Measurements from ENCODE around the gene CYP4F8.

Gene CYP4F8

GRCh38 chr19:15616183-15616582, 1.2 kb downstream of the CYP4F8 start:
- no peak for DNase-seq (ENCODE audit: low spot score)

GRCh38 chr19:15616627-15617270, 1.7 kb downstream of the CYP4F8 start:
- DNase-seq (ENCODE audit: low spot score): no peak

DNA sequence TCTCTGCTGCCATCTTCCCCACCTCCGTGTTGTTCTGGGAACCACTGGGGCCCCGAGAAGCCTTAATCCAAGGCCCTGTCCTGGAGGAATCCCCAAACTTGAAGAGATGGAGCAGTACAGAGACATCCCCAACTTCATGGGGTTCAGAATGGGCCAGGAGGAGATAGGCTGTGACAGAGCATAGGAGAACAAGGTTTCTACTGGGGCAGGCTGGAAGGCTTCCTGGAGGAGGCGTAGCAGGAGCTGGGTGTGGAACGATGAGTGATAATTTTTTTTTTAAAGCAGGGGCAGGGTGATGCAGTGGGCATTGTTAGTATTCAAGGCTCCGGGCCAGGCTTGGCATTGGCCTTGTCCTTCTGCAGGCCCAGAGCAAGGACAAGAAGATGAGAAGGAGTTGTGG, 3.3 kb downstream of the CYP4F8 start:
- no peak for DNase-seq (ENCODE audit: low spot score)

- no peak for DNase-seq (ENCODE audit: low spot score)
These were observed 6.8 kb downstream of the CYP4F8 start for GRCh38 chr19:15621801-15622200.

DNA sequence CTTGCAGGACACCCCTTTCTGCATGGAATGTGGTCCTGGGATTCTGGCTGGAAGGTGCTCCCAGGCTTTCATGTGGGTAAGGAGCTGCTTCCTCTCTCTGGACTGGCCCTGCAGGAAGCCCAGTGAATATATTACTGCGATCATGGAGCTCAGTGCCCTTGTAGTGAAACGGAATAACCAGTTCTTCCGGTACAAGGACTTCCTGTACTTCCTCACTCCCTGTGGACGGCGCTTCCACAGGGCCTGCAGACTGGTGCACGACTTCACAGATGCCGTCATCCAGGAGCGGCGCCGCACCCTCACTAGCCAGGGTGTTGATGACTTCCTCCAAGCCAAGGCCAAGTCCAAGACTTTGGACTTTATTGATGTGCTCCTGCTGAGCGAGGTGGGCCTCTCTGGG, 8.0 kb downstream of the CYP4F8 start:
- no peak for DNase-seq (ENCODE audit: low spot score)

DNA sequence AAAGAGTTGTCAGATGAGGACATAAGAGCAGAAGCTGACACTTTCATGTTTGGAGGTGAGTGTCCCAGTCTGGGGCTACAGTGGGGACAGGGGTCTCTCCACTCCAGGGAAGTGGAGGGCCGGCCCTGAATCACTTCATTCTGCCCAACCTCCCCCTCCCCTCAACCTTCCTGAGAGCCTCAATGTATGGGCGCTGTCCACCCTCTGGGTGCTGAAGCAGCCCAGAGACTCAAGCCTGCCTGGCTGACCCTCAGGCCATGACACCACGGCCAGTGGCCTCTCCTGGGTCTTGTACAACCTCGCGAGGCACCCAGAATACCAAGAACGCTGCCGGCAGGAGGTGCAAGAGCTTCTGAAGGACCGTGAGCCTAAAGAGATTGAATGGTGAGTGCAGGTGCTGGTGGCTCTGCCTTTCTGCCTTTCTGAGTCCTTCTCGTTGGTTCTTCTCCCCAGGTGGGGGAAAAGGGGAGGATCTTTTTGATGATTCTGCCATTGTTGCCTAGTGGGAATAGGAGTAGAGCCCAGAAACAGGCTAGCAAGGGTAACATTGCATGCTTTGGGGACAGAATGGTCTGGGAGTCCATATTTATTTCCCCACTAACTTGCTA, 8.8 kb downstream of the CYP4F8 start:
- no peak for DNase-seq (ENCODE audit: low spot score)

GRCh38 chr19:15628236-15629002, 13.4 kb downstream of the CYP4F8 start:
- DNase-seq (ENCODE audit: low spot score): no peak

DNA sequence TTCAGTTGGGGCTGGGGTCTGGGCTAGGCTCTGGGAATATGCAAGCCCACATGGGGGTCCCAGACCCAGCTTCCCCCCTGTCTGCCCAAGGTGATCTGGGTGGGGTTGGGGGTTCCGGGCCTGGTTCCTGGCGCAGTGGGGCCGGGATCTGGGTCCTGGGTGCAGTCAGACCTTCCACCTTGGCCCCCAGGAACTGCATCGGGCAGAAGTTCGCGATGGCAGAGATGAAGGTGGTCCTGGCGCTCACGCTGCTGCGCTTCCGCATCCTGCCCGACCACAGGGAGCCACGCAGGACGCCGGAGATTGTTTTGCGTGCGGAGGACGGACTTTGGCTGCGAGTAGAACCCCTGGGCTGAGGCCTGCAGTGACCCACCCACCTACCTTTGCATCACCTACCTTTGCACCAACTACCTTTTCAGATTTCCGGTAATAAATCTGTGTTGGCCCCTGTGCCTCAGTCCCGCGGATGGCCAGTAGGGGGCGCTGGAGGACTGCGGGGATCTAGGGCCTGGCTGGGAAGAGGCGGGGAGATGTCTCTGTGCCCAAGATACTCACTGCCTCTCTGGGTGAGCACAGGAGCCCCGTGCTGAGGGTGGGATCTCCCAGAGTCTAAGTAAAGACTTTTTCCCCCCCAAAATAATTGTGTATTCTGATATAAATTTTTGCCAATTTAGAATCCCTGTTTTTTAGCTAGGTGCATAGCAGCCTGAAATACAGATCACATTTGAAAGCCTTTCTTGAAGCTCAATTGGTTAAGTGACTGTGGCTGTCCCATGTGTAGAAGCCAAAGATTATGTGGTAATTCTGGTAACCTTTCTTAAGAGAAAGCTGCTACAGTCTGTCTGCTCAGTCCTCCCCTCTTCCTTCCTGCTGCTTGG, 14.2 kb downstream of the CYP4F8 start:
- peak; percentile 73 for DNase-seq (ENCODE audit: low spot score)

- peak; percentile 24 for DNase-seq (ENCODE audit: low spot score)
These were observed 16.8 kb downstream of the CYP4F8 start for GRCh38 chr19:15631817-15632216.

DNA sequence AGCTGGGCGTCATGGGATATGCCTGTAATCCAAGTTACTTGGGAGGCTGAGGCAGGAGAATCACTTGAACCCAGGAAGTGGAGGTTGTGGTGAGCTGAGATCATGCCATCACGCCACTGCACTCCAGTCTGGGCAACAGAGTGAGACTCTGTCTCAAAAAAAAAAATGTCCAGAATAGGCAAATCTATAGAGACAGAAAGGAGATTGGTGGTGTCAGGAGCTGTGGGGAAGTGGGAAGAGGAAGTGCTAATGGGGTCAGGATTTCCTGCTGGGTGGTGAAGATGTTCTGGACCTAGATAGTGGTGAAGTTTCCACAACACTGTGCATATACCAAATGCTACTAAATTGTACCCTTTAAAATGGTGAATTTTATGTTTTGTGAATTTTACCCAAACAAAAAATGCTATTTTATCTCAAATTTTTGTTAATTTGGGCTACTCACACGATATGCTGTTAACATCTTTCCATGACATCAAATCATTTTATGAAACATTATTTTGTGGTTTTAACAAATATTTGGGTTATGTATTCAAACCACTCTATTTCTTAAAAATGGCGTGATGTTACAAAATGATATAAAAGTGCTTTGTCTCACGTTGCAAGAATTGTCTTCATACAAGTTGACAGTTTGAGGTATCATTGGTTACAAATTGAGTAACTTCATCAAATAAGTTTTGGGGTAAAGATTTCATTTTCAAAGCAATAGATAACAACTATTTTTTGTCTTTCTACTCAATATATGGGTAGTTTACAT, 18.2 kb downstream of the CYP4F8 start:
- DNase-seq (ENCODE audit: low spot score): no peak

DNA sequence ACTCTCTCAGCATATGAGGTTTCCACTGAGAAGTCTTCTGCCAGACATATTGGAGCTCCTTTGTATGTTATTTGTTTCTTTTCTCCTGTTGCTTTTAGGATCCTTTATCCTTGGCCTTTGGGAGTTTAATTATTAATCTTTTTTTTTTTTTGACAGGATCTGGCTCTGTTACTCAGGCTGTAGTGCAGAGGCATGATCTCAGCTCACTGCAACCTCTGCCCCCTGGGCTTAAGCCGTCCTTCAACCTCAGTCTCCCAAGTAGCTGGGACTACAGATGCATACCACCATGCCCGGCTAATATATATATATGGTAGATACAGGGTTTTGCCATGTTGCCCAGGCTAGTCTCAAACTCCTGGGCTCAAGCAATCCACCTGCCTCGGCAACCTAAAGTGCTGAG, 19.1 kb downstream of the CYP4F8 start:
- peak; percentile 20 for DNase-seq (ENCODE audit: low spot score)

DNA sequence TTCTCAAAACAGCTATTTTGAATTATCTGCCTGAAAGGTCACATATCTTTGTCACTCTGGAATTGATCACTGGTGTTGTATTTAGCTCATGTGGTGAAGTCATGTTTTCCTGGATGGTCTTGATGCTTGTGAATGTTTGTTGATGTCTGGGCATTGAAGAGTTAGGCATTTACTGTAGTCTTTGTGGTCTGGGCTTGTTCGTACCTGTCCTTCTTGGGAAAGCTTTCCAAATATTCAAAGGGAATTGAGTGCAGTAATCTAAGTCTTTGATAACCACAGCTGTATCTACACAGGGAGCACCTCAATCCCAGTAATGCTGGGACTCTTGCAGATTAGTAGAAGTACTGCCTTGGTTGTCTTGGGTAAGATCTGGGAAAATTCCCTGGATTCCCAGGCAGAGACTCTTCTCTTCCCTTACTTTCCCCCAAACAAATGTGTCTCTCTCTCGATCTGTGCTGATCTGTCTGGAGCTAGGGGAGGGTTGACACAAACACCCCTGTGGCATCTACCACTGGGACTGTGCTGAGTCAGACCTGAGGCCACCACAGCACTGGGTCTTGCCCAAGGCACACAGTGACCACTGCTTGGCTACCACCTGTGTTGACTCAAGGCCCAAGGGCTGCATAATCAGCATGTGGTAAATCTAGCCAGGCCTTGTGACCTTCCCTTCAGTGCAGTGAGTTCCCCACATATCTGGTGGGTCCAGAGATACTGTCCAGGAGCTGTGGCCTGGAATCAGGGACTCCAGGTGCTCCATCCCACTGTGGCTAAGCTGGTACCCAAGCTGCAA, 20.2 kb downstream of the CYP4F8 start:
- DNase-seq (ENCODE audit: low spot score): peak; percentile 18

- DNase-seq (ENCODE audit: low spot score): no peak
These were observed 21.0 kb downstream of the CYP4F8 start for GRCh38 chr19:15636026-15636425.

- no peak for DNase-seq (ENCODE audit: low spot score)
These were observed 24.6 kb downstream of the CYP4F8 start for GRCh38 chr19:15639596-15639995.

GRCh38 chr19:15640294-15640903, 25.4 kb downstream of the CYP4F8 start, which contains the start of gene CYP4F3:
Gene CYP4F3 (plus strand): TSS chr19:15640897. CDS start chr19:15641416, 519 bp downstream.
- DNase-seq (ENCODE audit: low spot score): peak; percentile 85

GRCh38 chr19:15640904-15641597, 26.0 kb downstream of the CYP4F8 start:
- DNase-seq (ENCODE audit: low spot score): no peak

- no peak for DNase-seq (ENCODE audit: low spot score)
These were observed 27.0 kb downstream of the CYP4F8 start for GRCh38 chr19:15641901-15642491.

DNA sequence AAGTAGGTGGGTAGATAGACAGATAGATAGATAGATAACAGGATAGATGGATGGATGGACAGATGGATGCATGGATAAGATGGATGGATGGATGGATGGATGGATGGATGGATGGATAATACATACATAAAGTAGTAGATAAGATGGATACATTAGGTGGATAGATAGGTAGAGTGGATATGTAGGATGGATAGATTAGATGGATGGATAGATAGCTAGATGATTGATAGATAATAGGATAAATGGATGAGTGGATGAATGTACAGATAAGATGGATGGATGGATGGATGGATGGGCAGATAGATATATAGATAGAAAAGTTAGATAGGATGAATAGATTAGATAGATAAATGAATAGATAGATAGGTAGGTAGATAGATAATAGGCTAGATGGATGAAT, 27.8 kb downstream of the CYP4F8 start:
- DNase-seq (ENCODE audit: low spot score): no peak

GRCh38 chr19:15643387-15643786, 28.4 kb downstream of the CYP4F8 start:
- DNase-seq (ENCODE audit: low spot score): no peak

All from kidney tubule cell (primary cell).